ENCODE measurements around the gene ING3. TPM values are rescaled to one million over a fixed set of nuclear protein-coding genes. Genes with fewer than 3 reads are reported as not detected.
A peak's percentile ranks its signal among the peaks of the same experiment; 100 is the strongest.

The ING3 gene
- total RNA-seq, 1 experiment from 2014 or later: 16.1 TPM

DNA sequence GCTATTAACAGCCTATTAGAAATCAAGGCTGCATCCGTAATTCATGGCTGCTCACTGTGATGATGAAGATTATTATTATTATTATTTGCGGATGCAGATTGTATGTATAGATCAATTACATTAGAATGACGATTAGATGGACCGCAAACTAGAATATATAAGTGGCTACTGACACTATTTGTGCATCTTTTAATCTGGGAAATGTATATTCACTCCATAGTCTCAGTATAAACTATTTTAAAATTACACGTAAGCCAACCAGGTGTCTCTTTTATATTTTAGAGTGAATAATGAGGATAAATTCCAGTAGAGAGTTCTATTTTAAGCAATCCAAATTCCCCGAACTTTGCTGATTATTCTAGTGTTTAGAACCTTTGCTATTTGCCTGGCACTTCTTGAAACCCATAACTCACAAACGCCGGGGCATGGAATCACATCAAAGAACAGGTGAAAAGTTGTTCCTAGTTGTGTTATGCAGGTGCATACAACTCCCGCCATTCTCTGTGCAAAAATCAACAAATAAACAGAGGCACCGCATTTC lies 509 bp upstream of the ING3 start:
- H3K4me3 ChIP-seq (ENCODE audit: low read depth, low read length, poor library complexity, severe bottlenecking): peak overlapping the region; percentile 68
- no peaks in the 10 kb centered on the region for H3K27me3 ChIP-seq (replicated peaks; ENCODE audit: insufficient read depth, low read depth, low read length, poor library complexity)
- DNase-seq (ENCODE audit: low spot score): peak; percentile 5
- CTCF ChIA-PET: interaction anchor here (0.6 kb wide), 1 partner anchor 1798 kb away, joined by 3 read pairs; no protein-coding TSS in a partner anchor
- peaks cover 6% of the 10 kb centered on the region for H3K4me1 ChIP-seq (ENCODE audit: insufficient read depth, low read length, poor library complexity, severe bottlenecking)
- no peak for TF ChIP-seq CTCF (conservative IDR thresholded peaks at IDR 0.05; ENCODE audit: low read depth, low read length)
- no peak for TF ChIP-seq EZH2 (IDR thresholded peaks at IDR 0.05; ENCODE audit: borderline replicate concordance, low read depth, low read length, poor library complexity, severe bottlenecking)
- intact Hi-C loops (cut with micrococcal nuclease; ENCODE audit: unreplicated experiment): loop anchor here (5.0 kb wide), 1 partner anchor 582 kb away; no protein-coding TSS in a partner anchor
- BruUV-seq (replicated peaks): TSS peak; percentile 87
- H3K36me3 ChIP-seq (ENCODE audit: insufficient read depth, low read length, poor library complexity, severe bottlenecking): peaks cover 20% of the 10 kb centered on the region
- POLR2A ChIA-PET (ENCODE audit: low non-redundant PET): interaction anchor here (0.6 to 0.7 kb wide), 4 partner anchors 10 to 704 kb away, joined by 5 to 8 read pairs (median 6); no protein-coding TSS in a partner anchor
- no peaks in the 10 kb centered on the region for H3K9me3 ChIP-seq (ENCODE audit: low read depth, low read length, poor library complexity, severe bottlenecking)
- peak overlapping the region; percentile 100 for H3K27ac ChIP-seq (ENCODE audit: low read depth, low read length, poor library complexity, severe bottlenecking)

DNA sequence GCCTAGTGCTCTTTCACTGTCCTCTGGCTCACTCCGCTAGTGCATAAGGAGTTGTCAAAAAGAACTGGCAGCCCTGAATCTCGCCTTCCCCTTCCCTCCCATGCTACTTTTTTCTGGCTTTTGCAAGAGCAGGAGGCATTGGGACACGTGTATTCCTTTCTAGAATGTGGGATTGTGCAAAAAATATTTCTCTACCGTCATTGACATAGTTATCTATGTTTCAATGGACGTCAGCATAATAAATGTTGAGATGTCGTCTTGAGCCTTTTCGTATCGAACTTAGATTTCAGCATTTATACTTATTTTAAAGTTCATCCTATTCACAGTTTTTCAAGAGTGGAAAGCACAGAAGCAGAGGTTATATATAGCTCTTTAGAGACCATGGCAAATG lies 727 bp downstream of the ING3 start:
- H3K36me3 ChIP-seq (ENCODE audit: insufficient read depth, low read length, poor library complexity, severe bottlenecking): peaks cover 32% of the 10 kb centered on the region
- ChIA-PET CTCF (no interaction called here), POLR2A (ENCODE audit: low non-redundant PET) (no interaction called here)
- H3K27me3 ChIP-seq (replicated peaks; ENCODE audit: insufficient read depth, low read depth, low read length, poor library complexity): no peaks in the 10 kb centered on the region
- H3K4me3 ChIP-seq (ENCODE audit: low read depth, low read length, poor library complexity, severe bottlenecking): peak overlapping the region; percentile 68
- DNase-seq (ENCODE audit: low spot score): no peak
- TF ChIP-seq EZH2 (IDR thresholded peaks at IDR 0.05; ENCODE audit: borderline replicate concordance, low read depth, low read length, poor library complexity, severe bottlenecking) (no peak), CTCF (conservative IDR thresholded peaks at IDR 0.05; ENCODE audit: low read depth, low read length) (no peak)
- no peaks in the 10 kb centered on the region for H3K9me3 ChIP-seq (ENCODE audit: low read depth, low read length, poor library complexity, severe bottlenecking)
- peak overlapping the region; percentile 100 for H3K27ac ChIP-seq (ENCODE audit: low read depth, low read length, poor library complexity, severe bottlenecking)
- H3K4me1 ChIP-seq (ENCODE audit: insufficient read depth, low read length, poor library complexity, severe bottlenecking): peaks cover 6% of the 10 kb centered on the region
- intact Hi-C loops (cut with micrococcal nuclease; ENCODE audit: unreplicated experiment): loop anchor here (5.0 kb wide), 1 partner anchor 581 kb away; no protein-coding TSS in a partner anchor
- BruUV-seq (replicated peaks): no TSS peak

DNA sequence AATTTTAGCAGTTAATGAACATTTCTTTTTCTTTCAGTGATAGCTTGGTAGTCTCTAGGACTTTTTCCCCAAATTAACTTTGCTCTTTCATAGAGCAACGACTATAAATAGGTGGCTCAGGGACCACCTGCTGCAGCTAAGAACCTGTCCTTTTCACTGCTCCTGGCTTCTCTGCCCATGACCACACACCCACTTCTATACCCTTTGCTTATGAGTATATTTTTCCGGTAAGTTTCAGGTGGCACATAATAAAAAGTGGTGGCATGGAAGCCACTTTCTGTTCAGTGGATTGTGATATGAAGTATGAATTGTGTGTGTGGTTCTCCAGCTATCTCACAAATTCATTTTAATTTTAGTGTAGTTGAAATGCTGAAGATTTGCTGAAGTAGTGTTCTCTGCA lies 1.2 kb downstream of the ING3 start:
- Histone ChIP-seq H3K9me3 (ENCODE audit: low read depth, low read length, poor library complexity, severe bottlenecking) (no peaks in the 10 kb centered on the region), H3K27me3 (replicated peaks; ENCODE audit: insufficient read depth, low read depth, low read length, poor library complexity) (no peaks in the 10 kb centered on the region), H3K36me3 (ENCODE audit: insufficient read depth, low read length, poor library complexity, severe bottlenecking) (peaks cover 37% of the 10 kb centered on the region), H3K27ac (ENCODE audit: low read depth, low read length, poor library complexity, severe bottlenecking) (peak overlapping the region; percentile 100), H3K4me3 (ENCODE audit: low read depth, low read length, poor library complexity, severe bottlenecking) (peak overlapping the region; percentile 68), H3K4me1 (ENCODE audit: insufficient read depth, low read length, poor library complexity, severe bottlenecking) (peaks cover 6% of the 10 kb centered on the region)
- intact Hi-C loops (cut with micrococcal nuclease; ENCODE audit: unreplicated experiment): loop anchor here (5.0 kb wide), 1 partner anchor 580 kb away; no protein-coding TSS in a partner anchor
- ChIA-PET CTCF (no interaction called here), POLR2A (ENCODE audit: low non-redundant PET) (no interaction called here)
- DNase-seq (ENCODE audit: low spot score): no peak
- no peak for TF ChIP-seq CTCF (conservative IDR thresholded peaks at IDR 0.05; ENCODE audit: low read depth, low read length)
- no peak for TF ChIP-seq EZH2 (IDR thresholded peaks at IDR 0.05; ENCODE audit: borderline replicate concordance, low read depth, low read length, poor library complexity, severe bottlenecking)
- BruUV-seq (replicated peaks): no TSS peak
